ENCODE measurements around the gene GJB6. TPM values are rescaled to one million over a fixed set of nuclear protein-coding genes. Genes with fewer than 3 reads are reported as not detected.

GJB6 gene
- total RNA-seq, 4 donors from 2014 or later, result not detected

GRCh38 chr13:20271441-20271840 lies 39.3 kb upstream of the GJB6 start:
- Histone ChIP-seq H3K36me3 (no peaks in the 10 kb centered on the region), H3K4me3 (no peak overlapping the region), H3K4me1 (no peaks in the 10 kb centered on the region), H3K27ac (no peak overlapping the region), H3K27me3 (no peaks in the 10 kb centered on the region), H3K9me3 (no peaks in the 10 kb centered on the region)
- no peak for DNase-seq (ENCODE audit: low spot score in 2 of 2)
- WGBS, 2 donors, result 64 to 90% methylated on average over 4 of the region's 4 CpGs
- TF ChIP-seq, protein P1, sequence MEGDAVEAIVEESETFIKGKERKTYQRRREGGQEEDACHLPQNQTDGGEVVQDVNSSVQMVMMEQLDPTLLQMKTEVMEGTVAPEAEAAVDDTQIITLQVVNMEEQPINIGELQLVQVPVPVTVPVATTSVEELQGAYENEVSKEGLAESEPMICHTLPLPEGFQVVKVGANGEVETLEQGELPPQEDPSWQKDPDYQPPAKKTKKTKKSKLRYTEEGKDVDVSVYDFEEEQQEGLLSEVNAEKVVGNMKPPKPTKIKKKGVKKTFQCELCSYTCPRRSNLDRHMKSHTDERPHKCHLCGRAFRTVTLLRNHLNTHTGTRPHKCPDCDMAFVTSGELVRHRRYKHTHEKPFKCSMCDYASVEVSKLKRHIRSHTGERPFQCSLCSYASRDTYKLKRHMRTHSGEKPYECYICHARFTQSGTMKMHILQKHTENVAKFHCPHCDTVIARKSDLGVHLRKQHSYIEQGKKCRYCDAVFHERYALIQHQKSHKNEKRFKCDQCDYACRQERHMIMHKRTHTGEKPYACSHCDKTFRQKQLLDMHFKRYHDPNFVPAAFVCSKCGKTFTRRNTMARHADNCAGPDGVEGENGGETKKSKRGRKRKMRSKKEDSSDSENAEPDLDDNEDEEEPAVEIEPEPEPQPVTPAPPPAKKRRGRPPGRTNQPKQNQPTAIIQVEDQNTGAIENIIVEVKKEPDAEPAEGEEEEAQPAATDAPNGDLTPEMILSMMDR (IDR thresholded peaks at IDR 0.05), result no peak
- no peak for TF ChIP-seq EP300 (IDR thresholded peaks at IDR 0.05)
- TF ChIP-seq POLR2A (IDR thresholded peaks at IDR 0.05), result no peak

DNA sequence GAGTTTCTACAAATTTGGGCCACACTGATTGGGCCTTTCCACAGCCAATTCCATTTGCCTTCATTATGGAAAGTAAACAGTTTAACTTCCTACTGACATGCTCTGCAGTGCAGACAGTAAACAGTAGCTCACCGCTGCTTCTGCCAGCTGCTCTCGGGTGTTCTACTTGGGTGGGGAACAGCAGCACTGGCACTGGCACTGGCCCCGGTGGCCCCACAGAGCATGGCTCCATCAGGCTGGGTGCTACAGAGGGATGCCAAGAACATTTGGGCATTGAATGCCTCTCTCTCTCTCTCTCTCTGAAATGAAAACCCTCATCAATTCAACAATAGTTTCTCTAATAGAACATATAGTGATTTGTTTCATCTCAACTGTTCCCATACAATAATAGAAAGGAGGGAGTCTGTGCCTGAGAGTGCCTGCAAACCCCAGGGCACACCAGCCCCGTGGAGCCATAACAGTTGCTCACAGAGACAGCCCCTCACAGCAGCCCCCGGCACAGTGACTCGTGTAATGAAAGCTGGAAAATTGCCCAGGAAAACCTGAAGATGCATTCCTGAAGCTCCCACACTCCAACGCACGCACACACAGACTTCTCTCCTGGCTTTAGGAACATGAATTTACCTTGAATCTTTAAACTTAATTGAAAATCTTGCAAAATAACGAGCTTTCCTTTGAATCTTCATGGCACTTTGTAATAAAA lies 38.2 kb upstream of the GJB6 start:
- 31 to 34% methylated on average over 9 of the region's 9 CpGs for WGBS, 2 donors
- H3K4me1 ChIP-seq, result no peaks in the 10 kb centered on the region
- no peak for DNase-seq (ENCODE audit: low spot score in 2 of 2)
- H3K9me3 ChIP-seq, result no peaks in the 10 kb centered on the region
- no peak overlapping the region for H3K27ac ChIP-seq
- no peaks in the 10 kb centered on the region for H3K36me3 ChIP-seq
- no peak overlapping the region for H3K4me3 ChIP-seq
- no peak for TF ChIP-seq EP300 (IDR thresholded peaks at IDR 0.05)
- TF ChIP-seq, protein P1 (IDR thresholded peaks at IDR 0.05), result no peak
- TF ChIP-seq POLR2A (IDR thresholded peaks at IDR 0.05), result no peak
- no peaks in the 10 kb centered on the region for H3K27me3 ChIP-seq

DNA sequence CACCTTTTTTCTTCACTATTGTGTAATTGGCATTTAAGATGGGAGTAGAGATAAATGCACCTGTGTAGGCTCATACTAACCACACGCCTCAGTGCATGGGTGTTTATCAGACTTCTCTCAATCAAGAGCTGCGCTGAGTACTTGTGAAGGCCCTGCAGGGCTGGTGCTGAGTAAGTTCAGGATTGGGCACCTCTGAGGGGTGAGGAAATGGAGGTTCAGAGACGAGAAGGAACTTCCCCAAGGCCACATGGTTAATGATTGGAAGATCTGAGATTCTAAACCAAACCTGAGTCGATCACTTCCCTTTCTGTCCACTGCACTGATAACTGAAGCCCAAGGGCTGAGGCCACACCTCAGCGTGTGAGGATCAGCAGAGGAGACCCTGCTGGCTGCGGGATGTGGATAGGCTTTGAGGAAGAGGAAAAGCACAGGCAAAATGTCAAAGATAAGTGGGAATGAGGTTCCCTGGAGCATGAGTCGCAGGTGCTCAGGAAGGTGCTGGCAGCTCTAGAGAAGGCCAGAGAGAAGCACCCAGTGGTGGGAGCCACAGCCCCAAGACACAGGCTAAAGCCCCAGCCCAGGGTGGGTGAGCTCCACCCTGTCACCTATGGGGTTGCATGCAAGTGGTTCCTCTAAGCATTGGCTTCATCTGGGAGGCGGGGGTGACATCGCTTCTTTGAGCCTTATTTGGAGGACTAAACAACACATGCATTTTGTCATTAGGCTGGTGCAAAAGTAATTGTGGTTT lies 32.3 kb upstream of the GJB6 start:
- Histone ChIP-seq H3K27ac (no peak overlapping the region), H3K9me3 (no peaks in the 10 kb centered on the region), H3K27me3 (no peaks in the 10 kb centered on the region), H3K4me3 (no peak overlapping the region), H3K36me3 (no peaks in the 10 kb centered on the region), H3K4me1 (no peaks in the 10 kb centered on the region)
- no peak for DNase-seq (ENCODE audit: low spot score in 2 of 2)
- WGBS, 2 donors, result 92% methylated on average over 9 of the region's 9 CpGs
- TF ChIP-seq, protein P1 (IDR thresholded peaks at IDR 0.05), result no peak

GRCh38 chr13:20263393-20264044 lies 31.4 kb upstream of the GJB6 start:
- TF ChIP-seq, protein P1 (IDR thresholded peaks at IDR 0.05), result no peak
- no peak for TF ChIP-seq EP300 (IDR thresholded peaks at IDR 0.05)
- no peak for TF ChIP-seq POLR2A (IDR thresholded peaks at IDR 0.05)
- no peak overlapping the region for H3K4me3 ChIP-seq
- H3K27me3 ChIP-seq, result no peaks in the 10 kb centered on the region
- no peak for DNase-seq (ENCODE audit: low spot score in 2 of 2)
- no peak overlapping the region for H3K27ac ChIP-seq
- no peaks in the 10 kb centered on the region for H3K9me3 ChIP-seq
- 60% methylated on average over 8 of the region's 8 CpGs for WGBS, 2 donors
- no peaks in the 10 kb centered on the region for H3K36me3 ChIP-seq
- H3K4me1 ChIP-seq, result no peaks in the 10 kb centered on the region

- H3K36me3 ChIP-seq, result no peaks in the 10 kb centered on the region
- H3K9me3 ChIP-seq, result no peaks in the 10 kb centered on the region
- H3K4me1 ChIP-seq, result no peaks in the 10 kb centered on the region
- H3K4me3 ChIP-seq, result peak overlapping the region in 1 of 4 donors; percentile 31
- H3K27me3 ChIP-seq, result no peaks in the 10 kb centered on the region
- DNase-seq (ENCODE audit: low spot score in 2 of 2), result no peak
- no peak overlapping the region for H3K27ac ChIP-seq
- WGBS, 2 donors, result 44 to 59% methylated on average over 4 of the region's 4 CpGs
- TF ChIP-seq, protein P1 (IDR thresholded peaks at IDR 0.05), result no peak
- TF ChIP-seq POLR2A (IDR thresholded peaks at IDR 0.05), result no peak
Observed at GRCh38 chr13:20258963-20259288, 26.8 kb upstream of the GJB6 start.

Data from tibial nerve (tissue), 4 donors.